Progenitor cell of endocrine pancreas (in vitro differentiated cells): Measurements from ENCODE around the gene PRKAR1B. TPM values are rescaled to one million over a fixed set of nuclear protein-coding genes. Genes with fewer than 3 reads are reported as not detected.

ENCODE experiments used
- DNase-seq: peaks from one replicate; pipeline ENCODE4 v3.0.0; 2021; ENCODE audit warnings: low spot score; ENCODE audit not compliant: unreplicated experiment
- H3K27ac Mint-ChIP-seq: 2 replicates; pipeline ENCODE4 v1.8.0; 2021; ENCODE audit warnings: mild to moderate bottlenecking, moderate library complexity, mixed read lengths
- H3K27me3 Mint-ChIP-seq: 2 replicates; pipeline ENCODE4 v1.8.0; 2021; ENCODE audit warnings: mixed read lengths
- H3K36me3 Mint-ChIP-seq: 2 replicates; pipeline ENCODE4 v1.8.0; 2022; ENCODE audit warnings: mixed read lengths; ENCODE audit not compliant: insufficient read depth
- H3K4me1 Mint-ChIP-seq: 2 replicates; pipeline ENCODE4 v1.8.0; 2021; ENCODE audit warnings: low read depth, mixed read lengths
- H3K4me3 Mint-ChIP-seq: 2 replicates; pipeline ENCODE4 v1.8.0; 2021; ENCODE audit warnings: low read depth, mild to moderate bottlenecking, moderate library complexity, mixed read lengths
- H3K9me3 Mint-ChIP-seq: 2 replicates; pipeline ENCODE4 v1.8.0; 2021; ENCODE audit warnings: low read depth, mixed read lengths
- total RNA-seq: library from RNA; stranded (reverse); gene quantifications from 2 replicates; pipeline ENCODE4 v1.2.1, GENCODE V29; 2021
- TF ChIP-seq, protein P1 (sequence below): fragments of 200-600 bp; sonication (generic); IDR thresholded peaks from one replicate; pipeline ENCODE4 v1.5.0; 2021; ENCODE audit warnings: antibody characterized with exemption, mild to moderate bottlenecking; ENCODE audit not compliant: unreplicated experiment

Gene PRKAR1B
- total RNA-seq, 1 donor from 2014 or later = 54.2 TPM

DNA sequence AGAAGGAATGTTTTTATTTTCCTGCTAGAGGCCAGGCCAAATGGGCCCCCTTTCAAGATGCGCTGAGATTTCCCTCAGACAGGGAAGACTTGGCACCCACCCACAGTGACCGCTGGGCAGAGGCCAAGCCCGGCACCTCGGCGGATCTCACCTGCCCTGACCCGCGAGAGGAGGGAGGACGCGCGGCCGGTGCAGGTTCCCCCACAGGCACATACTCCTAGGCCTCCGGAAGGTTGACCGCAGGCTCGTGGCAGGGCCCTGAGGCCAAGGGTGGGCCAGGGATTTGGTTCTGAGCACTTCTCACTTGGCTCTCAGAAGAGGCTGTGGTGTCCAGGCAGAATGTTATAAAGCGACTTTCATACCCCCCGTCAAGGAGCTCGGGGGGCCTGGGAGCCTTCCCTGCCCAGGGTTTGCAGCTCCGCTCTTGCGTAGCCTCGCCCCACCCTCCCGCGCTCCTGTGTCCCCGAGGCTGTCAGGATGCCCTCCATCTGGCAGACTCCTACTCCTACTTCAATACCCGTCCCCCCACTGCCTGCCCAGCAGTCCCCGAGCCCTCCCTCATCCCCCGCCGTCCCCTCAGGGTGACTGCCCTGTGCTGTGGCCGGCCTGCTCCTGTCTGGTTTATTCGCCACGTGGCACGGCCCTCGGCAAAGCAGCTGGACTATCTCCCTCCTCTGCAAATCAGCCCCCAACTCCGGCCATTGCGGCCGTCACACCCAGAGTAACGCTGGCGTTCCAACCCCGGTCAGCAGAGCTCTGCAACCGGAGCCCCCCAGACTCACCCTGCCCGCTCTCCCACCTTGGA, 156.9 kb downstream of the PRKAR1B start:
- no peak overlapping the region for H3K4me3 Mint-ChIP-seq

DNA sequence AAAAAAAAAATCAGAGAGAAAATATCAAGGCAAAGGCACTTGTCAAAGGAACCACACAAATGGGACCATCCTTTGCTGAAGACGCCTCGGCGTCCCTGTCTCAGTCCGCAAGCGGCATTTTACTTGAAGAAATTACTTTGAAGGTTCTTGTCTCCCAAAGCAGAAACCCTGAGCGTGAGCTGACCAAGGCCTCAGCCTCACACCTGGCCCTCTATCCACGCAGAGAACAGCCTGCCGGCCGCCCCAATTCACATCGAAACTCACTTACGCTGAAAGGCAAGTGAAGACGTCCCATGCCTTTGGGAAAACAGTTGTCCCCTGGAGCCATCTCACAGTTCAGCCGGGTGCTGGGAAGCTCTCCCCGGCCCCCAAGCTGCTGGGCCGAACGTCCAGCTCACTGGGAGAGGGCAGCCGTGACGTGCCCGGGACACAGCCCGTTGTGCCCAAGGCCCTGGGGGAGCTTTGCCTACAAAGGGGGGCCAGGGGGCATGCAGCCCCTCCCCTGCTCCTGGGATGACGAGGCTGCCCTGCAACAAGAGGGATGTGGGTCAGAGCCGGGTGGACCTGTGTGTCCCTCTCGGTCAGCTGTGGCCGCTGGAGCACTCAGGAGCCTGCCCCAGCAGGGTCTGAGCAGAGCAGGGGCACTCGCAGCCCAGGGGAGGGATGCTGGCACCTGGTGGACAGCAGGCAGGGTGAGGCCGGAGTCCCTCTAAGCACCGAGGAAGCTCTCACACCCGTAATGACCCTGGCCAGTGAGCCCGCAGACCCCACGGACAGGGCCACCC, 157.8 kb downstream of the PRKAR1B start:
- H3K27ac Mint-ChIP-seq = no peak overlapping the region
- no peaks in the 10 kb centered on the region for H3K27me3 Mint-ChIP-seq
- H3K9me3 Mint-ChIP-seq = no peaks in the 10 kb centered on the region
- TF ChIP-seq, protein P1, sequence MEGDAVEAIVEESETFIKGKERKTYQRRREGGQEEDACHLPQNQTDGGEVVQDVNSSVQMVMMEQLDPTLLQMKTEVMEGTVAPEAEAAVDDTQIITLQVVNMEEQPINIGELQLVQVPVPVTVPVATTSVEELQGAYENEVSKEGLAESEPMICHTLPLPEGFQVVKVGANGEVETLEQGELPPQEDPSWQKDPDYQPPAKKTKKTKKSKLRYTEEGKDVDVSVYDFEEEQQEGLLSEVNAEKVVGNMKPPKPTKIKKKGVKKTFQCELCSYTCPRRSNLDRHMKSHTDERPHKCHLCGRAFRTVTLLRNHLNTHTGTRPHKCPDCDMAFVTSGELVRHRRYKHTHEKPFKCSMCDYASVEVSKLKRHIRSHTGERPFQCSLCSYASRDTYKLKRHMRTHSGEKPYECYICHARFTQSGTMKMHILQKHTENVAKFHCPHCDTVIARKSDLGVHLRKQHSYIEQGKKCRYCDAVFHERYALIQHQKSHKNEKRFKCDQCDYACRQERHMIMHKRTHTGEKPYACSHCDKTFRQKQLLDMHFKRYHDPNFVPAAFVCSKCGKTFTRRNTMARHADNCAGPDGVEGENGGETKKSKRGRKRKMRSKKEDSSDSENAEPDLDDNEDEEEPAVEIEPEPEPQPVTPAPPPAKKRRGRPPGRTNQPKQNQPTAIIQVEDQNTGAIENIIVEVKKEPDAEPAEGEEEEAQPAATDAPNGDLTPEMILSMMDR = no peak
- H3K36me3 Mint-ChIP-seq = peaks cover 3% of the 10 kb centered on the region
- H3K4me3 Mint-ChIP-seq = no peak overlapping the region
- H3K4me1 Mint-ChIP-seq = no peaks in the 10 kb centered on the region
- no peak for DNase-seq

More for the DNA sequence above, 156.9 kb downstream of the PRKAR1B start:
- H3K27ac Mint-ChIP-seq = no peak overlapping the region
- no peaks in the 10 kb centered on the region for H3K9me3 Mint-ChIP-seq
- DNase-seq = no peak
- no peaks in the 10 kb centered on the region for H3K27me3 Mint-ChIP-seq
- H3K4me1 Mint-ChIP-seq = no peaks in the 10 kb centered on the region
- TF ChIP-seq, protein P1 = no peak
- peaks cover 7% of the 10 kb centered on the region for H3K36me3 Mint-ChIP-seq

DNA sequence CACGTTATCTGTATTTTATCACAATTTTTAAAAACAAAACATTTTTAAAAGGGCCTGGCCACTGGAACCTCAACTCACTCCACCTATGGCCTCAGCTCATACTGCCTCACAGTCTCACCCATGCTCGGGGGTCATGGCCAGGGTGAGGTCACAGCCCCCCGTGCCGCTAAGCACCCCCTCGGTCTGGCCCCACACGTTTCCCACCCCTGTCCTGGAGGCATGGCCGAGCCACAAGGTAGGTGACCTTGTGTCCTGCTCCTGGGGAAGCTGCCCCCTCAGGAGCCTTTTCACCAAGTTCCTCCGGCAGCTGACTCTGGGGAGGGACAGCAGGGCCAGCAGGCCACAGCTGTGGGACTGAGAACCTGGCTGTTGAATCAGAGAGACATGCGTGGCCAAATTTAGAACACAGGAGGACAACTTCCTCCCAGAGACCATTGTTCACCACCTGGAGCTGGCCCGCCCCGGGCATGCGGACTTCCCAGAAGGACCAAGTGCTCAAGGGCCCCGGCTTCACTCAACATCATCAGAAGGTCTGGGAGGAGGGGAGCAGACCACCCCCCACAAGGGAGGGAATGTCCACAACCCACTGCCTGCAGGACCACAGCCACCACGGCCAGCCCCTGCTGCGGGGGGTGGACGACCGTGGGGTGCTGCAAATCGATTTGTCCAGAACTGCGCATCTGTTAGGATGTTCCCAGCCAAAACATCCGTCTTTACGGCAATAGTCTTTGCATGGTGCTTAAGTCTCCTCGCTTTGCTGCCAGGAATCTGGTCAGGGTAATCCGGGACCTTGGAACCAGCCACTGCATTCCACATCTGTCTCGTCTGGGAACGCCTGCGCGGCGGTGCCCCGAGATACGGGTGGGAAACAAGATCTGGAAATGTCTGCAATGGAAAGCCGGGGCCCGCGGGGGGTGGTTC, 158.8 kb downstream of the PRKAR1B start:
- DNase-seq = no peak
- TF ChIP-seq, protein P1 = no peak
- Mint-ChIP-seq H3K4me1 (no peaks in the 10 kb centered on the region), H3K27ac (peak overlapping the region; percentile 62), H3K4me3 (no peak overlapping the region), H3K36me3 (peaks cover 3% of the 10 kb centered on the region), H3K27me3 (no peaks in the 10 kb centered on the region), H3K9me3 (no peaks in the 10 kb centered on the region)

DNA sequence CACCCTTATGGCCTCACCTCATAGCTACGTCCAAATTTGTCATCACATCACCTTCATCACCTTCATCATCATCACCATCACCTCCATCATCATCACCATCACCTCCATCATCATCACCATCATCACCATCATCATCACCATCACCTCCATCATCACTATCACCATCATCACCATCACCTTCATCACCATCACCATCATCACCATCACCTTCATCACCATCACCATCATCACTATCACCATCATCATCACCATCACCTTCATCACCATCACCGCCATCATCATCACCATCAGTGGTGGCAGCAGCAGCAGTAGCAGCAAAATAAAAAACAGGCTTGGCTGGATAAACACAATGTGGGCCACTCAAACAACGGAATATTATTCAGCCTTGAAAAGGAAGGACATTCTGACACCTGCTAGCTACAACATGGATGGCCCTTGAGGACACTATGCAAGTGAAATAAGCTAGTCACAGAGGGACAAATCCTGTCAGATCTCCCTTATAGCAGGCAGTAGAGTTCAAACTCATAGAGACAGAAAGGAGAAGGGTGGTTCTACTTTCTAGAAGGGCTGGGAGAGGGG, 159.7 kb downstream of the PRKAR1B start:
- no peak overlapping the region for H3K4me3 Mint-ChIP-seq
- TF ChIP-seq, protein P1 = no peak
- peaks cover 3% of the 10 kb centered on the region for H3K36me3 Mint-ChIP-seq
- no peak for DNase-seq
- H3K9me3 Mint-ChIP-seq = no peaks in the 10 kb centered on the region
- H3K27me3 Mint-ChIP-seq = no peaks in the 10 kb centered on the region
- no peak overlapping the region for H3K27ac Mint-ChIP-seq
- no peaks in the 10 kb centered on the region for H3K4me1 Mint-ChIP-seq

DNA sequence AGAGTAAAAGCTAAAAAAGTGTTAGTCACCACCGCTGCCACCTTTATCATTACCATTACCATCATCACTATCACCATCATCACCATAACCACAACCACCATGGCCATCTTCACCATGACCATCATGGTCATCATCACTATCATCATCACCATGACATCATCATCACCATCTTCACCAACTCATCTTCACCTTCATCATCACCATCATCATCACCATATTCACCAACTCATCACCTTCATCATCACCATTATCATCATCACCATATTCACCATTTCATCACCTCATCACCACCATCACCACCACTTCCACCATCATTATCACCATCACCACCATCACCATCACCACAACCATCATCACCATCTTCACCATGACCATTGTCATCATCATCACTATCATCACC, 161.0 kb downstream of the PRKAR1B start:
- H3K9me3 Mint-ChIP-seq = no peaks in the 10 kb centered on the region
- DNase-seq = no peak
- H3K27ac Mint-ChIP-seq = no peak overlapping the region
- TF ChIP-seq, protein P1 = no peak
- H3K4me3 Mint-ChIP-seq = no peak overlapping the region
- no peaks in the 10 kb centered on the region for H3K4me1 Mint-ChIP-seq
- no peaks in the 10 kb centered on the region for H3K27me3 Mint-ChIP-seq
- H3K36me3 Mint-ChIP-seq = peaks cover 3% of the 10 kb centered on the region
